GM21423 (cell line): ENCODE measurements around the gene KLHL3.

ENCODE experiments used
- ATAC-seq: cut with Tn5 transposase; IDR thresholded peaks from one replicate; pipeline ENCODE4 v1.9.1; 2021; ENCODE audit warnings: mild to moderate bottlenecking, moderate library complexity; ENCODE audit not compliant: unreplicated experiment

Gene KLHL3

GRCh38 chr5:137636830-137637714 lies 98.8 kb downstream of the KLHL3 start:
- ATAC-seq, result no peak

DNA sequence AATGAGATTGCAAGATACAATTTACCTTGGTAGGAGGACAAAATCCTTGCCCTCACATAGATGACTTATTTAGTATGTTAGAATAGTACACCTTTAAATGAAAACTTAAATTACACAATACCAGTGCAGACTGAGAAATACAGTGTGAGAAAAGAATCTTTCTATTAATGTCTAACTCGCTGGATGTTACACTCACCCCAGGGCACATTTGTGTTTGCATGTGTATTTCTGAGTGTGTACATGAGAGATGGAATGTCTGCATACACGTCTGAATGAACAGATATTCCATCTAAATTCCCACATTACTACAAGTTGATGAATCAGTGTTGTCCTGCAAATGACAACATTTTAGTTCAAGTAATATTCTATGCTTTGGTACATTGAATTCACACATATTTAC lies 99.8 kb downstream of the KLHL3 start:
- no peak for ATAC-seq

DNA sequence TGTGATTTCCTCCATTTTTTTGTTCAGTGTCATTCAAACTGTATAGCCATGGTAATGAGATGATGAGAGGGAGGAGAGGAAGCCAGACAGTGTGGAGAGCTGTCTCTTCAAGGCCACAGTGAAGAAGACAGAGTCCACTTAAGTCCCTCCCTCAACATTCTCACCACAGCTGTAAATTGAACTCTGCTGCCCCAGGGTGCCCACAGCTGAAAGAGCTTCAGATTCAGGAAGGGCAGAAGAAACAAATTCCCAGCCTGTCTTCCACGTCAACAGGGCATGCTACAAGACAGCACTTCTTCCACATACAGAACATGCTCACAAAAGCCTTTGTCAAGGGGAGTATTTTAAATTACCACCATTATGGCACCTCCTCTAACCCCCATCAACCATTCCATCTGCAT lies 100.4 kb downstream of the KLHL3 start:
- ATAC-seq, result no peak

DNA sequence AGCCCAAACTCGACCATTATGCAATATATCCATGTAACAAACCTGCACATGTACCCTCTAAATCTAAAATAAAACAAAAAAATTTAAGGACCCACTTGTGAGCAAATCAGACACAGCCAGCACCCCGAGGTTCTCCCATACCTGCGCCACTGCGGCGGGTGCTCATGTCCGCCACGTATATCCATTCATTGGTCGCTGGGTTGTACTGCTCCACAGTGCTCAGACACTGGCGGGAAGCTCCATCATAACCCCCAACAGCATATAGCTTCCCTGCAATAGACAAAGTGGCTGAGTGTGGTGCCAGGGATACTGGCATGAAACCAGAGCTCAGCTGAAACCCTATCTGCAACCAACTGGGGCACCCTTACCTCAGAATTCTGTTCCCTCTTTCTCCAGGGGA lies 102.0 kb downstream of the KLHL3 start:
- ATAC-seq, result no peak

- no peak for ATAC-seq
Observed at GRCh38 chr5:137632716-137633115, 103.2 kb downstream of the KLHL3 start.

DNA sequence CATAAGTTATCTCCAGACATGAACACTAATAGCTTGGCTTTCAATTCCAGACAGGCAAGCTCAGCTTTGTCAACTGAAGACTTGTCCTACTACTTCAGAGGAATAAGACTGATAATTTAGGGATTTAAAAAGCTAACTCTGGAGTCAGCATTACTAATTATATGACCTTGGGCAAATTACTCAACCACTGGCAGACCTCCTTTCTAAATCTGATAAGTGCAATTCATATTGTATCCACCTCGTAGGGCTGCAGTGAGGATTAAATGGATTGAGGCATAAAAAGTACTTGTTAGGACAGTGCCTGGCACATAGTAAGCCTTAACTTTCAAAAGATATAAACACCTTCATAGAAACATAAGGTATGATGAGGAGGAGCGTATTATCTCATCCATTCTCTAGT lies 104.4 kb downstream of the KLHL3 start:
- no peak for ATAC-seq

DNA sequence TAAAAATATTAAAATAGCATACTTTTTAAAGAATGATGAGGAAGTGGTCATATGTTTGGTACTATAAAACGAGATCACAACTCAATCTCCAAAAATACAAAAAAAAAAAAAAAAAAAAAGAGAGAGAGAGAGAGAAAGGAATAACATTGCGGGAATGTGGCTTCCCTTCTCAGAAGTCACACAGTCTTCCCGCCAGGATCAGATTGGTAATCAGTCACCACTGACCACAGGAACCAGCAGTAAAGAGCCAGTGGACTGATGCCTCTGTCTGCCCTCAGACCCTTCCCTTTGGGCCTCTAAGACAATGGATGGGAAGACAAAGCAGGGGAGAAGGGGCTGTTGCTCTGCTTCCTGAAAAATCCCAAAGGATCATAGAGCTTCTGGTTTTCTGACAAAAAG lies 104.9 kb downstream of the KLHL3 start:
- ATAC-seq, result no peak

- ATAC-seq, result no peak
Observed at GRCh38 chr5:137630216-137630971, 105.5 kb downstream of the KLHL3 start.

GRCh38 chr5:137629646-137630045 lies 106.2 kb downstream of the KLHL3 start:
- peak; percentile 79 for ATAC-seq

GRCh38 chr5:137627706-137628105 lies 108.2 kb downstream of the KLHL3 start:
- ATAC-seq, result no peak

DNA sequence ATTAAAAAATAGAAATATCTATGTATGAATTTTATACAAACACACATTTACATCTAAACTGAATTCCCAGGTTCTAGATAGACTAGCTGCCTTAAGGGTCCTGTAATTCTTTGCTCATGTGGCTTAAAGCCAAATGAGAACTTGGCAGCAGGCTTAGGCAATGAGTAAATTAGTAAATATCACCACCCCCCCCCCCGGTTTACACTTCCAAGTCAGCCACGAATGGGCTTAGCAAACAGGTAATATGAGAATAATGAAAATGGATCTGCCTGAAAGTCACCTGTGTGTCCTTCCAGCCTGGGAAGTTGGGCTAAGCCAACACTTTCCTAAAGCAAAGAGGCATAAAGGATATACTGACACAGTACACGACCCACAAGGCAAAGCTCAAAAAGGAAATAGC lies 108.6 kb downstream of the KLHL3 start:
- no peak for ATAC-seq

- ATAC-seq, result no peak
Observed at GRCh38 chr5:137624786-137625349, 111.0 kb downstream of the KLHL3 start.

DNA sequence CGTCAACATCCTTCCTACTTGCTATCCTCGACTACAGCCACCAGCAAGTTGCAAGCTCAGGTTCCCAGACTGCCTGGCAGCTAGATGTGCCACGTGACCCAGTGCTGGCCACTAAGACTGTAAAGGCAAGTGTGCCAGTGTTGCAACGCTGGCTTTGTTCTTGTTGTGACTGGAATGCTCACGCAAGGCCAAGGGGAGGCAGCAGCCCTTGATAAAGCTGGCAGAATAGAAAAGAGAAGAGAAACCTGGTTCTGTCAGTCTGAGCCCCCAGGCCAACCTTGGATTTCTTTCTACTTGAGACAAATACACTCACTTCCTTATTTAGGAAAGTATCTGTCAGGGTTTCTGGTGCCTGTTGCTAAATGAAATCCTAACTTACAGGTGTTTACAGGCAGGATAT lies 113.0 kb downstream of the KLHL3 start:
- peak; percentile 72 for ATAC-seq

DNA sequence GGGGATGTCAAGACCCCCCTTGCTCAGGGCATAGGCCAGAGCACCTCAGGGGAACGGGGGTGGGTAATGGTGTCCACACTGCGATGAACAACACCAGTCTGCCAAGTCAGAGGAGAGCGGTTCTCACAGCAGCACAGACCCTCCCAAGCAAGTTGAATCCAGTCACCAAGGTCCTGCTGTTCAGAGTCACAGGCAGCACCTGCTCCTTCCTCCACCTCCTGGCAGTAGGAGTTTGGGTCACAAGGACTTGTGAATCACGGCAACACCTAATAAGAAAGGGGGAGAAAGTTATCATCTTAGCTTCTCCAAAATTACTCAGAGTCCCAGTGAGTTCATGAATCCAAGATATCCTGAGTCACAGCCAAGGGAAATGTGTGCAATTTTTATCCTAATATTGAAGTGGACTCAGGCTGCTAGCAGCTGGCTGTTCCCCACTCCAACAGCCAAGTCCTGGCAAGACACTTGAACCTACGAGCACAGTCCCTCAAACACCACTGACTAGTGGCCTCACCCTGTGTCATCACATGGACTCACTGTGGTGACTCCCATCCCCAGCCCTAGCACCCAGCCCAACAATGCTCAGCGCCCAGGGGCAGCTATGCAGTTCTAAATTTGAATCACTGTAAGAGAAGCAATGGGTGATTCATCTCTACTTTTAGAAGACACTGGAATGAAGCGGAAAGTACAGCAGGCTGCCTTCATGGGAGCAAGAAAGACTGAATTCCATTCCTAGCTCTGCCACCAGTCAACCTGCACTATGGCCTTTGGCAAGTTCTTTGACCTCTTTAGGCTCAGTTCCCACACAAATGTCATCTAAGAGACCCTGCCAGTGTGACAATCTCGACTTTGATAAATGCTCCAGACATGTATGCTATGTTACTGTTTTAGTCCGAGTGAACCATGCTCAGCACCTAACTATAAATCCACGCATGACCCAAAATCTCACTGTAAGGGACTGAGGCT lies 113.7 kb downstream of the KLHL3 start:
- no peak for ATAC-seq

- no peak for ATAC-seq
Observed at GRCh38 chr5:137621306-137621705, 114.6 kb downstream of the KLHL3 start.

DNA sequence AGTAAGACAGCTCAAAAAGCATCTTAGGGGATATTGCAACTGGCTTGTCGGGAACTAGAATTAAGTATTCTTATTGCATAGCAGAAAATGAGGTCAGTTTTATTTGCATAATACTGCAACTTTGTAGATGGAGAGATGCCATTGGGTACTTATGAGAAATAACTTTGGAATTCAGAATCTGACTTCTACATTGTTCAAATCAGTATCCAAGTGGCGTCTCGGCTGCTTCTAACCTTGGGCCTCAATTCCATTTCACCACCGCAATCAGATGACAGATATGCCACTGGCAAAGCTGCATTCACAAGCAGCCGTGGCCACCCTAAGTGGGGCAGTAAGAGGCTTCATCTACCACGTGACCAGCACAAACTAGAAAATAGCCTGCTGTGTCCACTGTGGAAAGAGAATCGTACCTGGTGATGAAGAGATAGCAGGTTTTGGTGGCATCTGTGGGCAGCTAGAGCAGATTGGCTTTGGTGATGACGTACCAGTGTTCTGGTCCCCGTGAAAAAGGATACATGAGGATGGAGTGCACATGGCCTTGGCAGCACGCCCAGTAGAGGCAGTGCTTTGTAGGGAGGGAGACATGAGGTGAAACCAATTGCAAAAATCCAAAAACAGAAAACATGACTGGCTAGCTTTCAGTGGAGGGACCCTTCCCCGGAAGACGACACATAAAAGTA lies 116.6 kb downstream of the KLHL3 start:
- no peak for ATAC-seq

GRCh38 chr5:137618476-137618875 lies 117.4 kb downstream of the KLHL3 start:
- no peak for ATAC-seq

- ATAC-seq, result no peak
Observed at GRCh38 chr5:137617528-137618205, 118.2 kb downstream of the KLHL3 start.

- ATAC-seq, result no peak
Observed at GRCh38 chr5:137616046-137616445, 119.8 kb downstream of the KLHL3 start.
